Parathyroid adenoma (tissue), 2 donors: Measurements from ENCODE around the gene C1QTNF12.

Experiments
- H2AFZ ChIP-seq: fragments of 300-600 bp; sonication (generic); one replicate; pipeline ENCODE4 v1.7.0; 2017; ENCODE audit warnings: antibody characterized with exemption, mild to moderate bottlenecking
- H3K27ac ChIP-seq: fragments of 300-600 bp; sonication (generic); one replicate; pipeline ENCODE4 v1.7.0; 2017
- H3K27me3 ChIP-seq: fragments of 300-600 bp; sonication (generic); one replicate; pipeline ENCODE4 v1.7.0; 2017; ENCODE audit warnings: low read length; ENCODE audit not compliant: control insufficient read depth, insufficient read depth
- H3K36me3 ChIP-seq: fragments of 300-600 bp; sonication (generic); one replicate; pipeline ENCODE4 v1.7.0; 2017; ENCODE audit warnings: low read length; ENCODE audit not compliant: control insufficient read depth, insufficient read depth
- H3K4me1 ChIP-seq: fragments of 300-600 bp; sonication (generic); one replicate; pipeline ENCODE4 v1.7.0; 2017; ENCODE audit warnings: control low read depth
- H3K4me2 ChIP-seq: fragments of 300-600 bp; sonication (generic); one replicate; pipeline ENCODE4 v1.7.0; 2017; ENCODE audit warnings: low read length
- H3K4me3 ChIP-seq: fragments of 300-600 bp; sonication (generic); one replicate; pipeline ENCODE4 v1.7.0; 2017; ENCODE audit warnings: low read depth, low read length
- H3K79me2 ChIP-seq: fragments of 300-600 bp; sonication (generic); one replicate; pipeline ENCODE4 v1.7.0; 2017; ENCODE audit warnings: control low read depth
- H3K9ac ChIP-seq: fragments of 300-600 bp; sonication (generic); one replicate; pipeline ENCODE4 v1.7.0; 2017; ENCODE audit warnings: mild to moderate bottlenecking
- H3K9me3 ChIP-seq: fragments of 300-600 bp; sonication (generic); one replicate; pipeline ENCODE4 v1.7.0; 2017; ENCODE audit warnings: low read length; ENCODE audit not compliant: control insufficient read depth
- TF ChIP-seq, protein P1 (sequence below): fragments of 300-600 bp; sonication (generic); IDR thresholded peaks from one replicate; pipeline ENCODE4 v1.7.0; 2017; ENCODE audit warnings: antibody characterized with exemption, mild to moderate bottlenecking
- donor health status: primary hyperparathyroidism.

C1QTNF12 gene

DNA sequence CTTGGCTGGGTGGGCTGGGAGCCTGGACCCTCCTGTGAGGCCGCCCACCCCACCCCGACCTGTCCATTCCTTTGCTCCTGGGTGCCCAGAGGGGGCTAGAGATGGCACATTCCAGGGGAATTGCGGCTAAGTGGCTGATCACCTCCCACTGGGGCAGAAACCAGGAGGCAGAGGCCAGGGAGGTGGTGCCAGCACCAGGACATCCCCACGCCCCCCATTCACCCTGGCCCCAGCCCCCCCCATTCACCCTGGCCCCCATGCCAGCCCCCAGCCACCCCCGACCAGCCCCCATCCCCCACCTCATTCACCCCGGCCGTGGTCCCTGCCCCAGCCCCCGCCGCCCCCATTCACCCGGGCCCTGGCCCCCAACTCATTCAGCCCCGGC is 6.2 kb downstream of the C1QTNF12 start:
- Histone ChIP-seq H3K27ac (no peak overlapping the region), H3K9me3 (no peaks in the 10 kb centered on the region), H3K36me3 (no peaks in the 10 kb centered on the region), H3K79me2 (no peaks in the 10 kb centered on the region), H3K9ac (no peak overlapping the region), H3K27me3 (no peaks in the 10 kb centered on the region), H3K4me2 (no peak overlapping the region), H2AFZ (no peak overlapping the region), H3K4me1 (no peaks in the 10 kb centered on the region), H3K4me3 (no peak overlapping the region)
- TF ChIP-seq, protein P1, sequence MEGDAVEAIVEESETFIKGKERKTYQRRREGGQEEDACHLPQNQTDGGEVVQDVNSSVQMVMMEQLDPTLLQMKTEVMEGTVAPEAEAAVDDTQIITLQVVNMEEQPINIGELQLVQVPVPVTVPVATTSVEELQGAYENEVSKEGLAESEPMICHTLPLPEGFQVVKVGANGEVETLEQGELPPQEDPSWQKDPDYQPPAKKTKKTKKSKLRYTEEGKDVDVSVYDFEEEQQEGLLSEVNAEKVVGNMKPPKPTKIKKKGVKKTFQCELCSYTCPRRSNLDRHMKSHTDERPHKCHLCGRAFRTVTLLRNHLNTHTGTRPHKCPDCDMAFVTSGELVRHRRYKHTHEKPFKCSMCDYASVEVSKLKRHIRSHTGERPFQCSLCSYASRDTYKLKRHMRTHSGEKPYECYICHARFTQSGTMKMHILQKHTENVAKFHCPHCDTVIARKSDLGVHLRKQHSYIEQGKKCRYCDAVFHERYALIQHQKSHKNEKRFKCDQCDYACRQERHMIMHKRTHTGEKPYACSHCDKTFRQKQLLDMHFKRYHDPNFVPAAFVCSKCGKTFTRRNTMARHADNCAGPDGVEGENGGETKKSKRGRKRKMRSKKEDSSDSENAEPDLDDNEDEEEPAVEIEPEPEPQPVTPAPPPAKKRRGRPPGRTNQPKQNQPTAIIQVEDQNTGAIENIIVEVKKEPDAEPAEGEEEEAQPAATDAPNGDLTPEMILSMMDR = no peak

DNA sequence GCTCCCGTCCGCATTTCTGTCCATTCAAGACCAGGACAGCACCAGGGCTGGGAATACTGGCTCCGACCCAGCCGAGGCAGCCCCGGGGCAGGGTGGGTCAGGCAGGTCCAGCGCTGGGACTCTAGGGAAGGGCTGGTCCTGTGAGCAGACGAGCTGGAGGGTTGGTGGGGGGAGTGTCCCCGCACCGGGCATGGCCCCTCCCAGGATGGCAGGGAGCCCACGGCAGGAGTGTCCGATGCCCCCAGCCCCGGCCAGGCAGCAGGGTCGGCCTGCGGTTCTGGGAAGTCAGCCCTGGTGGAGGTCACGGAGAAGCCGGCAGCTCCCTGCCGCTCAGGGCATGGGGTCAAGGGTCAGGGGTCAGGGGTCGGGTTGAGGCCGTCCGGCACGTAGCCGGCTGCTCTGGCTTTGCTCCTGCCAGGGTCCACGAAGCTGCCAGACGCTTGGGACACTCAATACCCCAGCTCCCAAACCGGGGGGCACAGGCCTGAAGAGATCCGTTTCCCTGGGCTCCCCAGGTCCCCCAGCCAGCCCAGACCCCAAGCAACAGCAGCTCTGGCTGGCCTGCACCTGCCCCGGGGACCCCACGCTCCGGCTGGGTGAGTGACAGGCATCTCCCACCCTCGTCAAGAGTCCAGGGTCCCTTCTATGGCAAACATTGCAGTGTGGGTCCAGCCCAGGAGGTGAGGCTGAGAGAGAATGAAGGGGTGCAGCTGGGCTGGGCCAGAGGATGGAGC is 6.7 kb downstream of the C1QTNF12 start:
- Histone ChIP-seq H3K4me1 (no peaks in the 10 kb centered on the region), H3K27ac (no peak overlapping the region), H3K79me2 (no peaks in the 10 kb centered on the region), H2AFZ (no peak overlapping the region), H3K4me2 (no peak overlapping the region), H3K9me3 (no peaks in the 10 kb centered on the region), H3K36me3 (no peaks in the 10 kb centered on the region), H3K27me3 (no peaks in the 10 kb centered on the region), H3K4me3 (no peak overlapping the region), H3K9ac (no peak overlapping the region)
- TF ChIP-seq, protein P1 = no peak

DNA sequence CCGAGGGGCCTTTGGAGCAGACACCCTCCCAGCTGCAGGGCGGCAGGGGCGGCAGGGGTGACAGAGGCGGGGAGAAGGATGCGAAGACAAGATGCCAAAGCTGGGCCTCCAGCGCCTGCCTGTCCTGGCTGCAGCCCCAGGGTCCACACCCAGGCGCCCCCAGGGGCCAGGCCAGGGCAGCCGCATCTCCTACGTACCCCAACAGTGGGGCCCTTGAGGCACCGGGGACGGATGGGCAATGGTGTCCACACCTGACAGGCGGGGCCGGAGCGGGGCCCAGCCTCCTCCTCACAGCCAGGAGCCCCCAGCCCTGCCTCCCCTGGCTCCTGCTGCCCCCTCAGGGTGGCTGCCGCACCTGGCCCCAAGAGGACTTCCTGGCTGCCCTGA is 7.3 kb downstream of the C1QTNF12 start:
- no peak overlapping the region for H3K27ac ChIP-seq
- no peaks in the 10 kb centered on the region for H3K27me3 ChIP-seq
- no peak overlapping the region for H3K4me3 ChIP-seq
- H2AFZ ChIP-seq = no peak overlapping the region
- H3K4me2 ChIP-seq = no peak overlapping the region
- H3K9ac ChIP-seq = no peak overlapping the region
- H3K79me2 ChIP-seq = no peaks in the 10 kb centered on the region
- H3K4me1 ChIP-seq = no peaks in the 10 kb centered on the region
- TF ChIP-seq, protein P1 = no peak
- H3K36me3 ChIP-seq = no peaks in the 10 kb centered on the region
- H3K9me3 ChIP-seq = no peaks in the 10 kb centered on the region

DNA sequence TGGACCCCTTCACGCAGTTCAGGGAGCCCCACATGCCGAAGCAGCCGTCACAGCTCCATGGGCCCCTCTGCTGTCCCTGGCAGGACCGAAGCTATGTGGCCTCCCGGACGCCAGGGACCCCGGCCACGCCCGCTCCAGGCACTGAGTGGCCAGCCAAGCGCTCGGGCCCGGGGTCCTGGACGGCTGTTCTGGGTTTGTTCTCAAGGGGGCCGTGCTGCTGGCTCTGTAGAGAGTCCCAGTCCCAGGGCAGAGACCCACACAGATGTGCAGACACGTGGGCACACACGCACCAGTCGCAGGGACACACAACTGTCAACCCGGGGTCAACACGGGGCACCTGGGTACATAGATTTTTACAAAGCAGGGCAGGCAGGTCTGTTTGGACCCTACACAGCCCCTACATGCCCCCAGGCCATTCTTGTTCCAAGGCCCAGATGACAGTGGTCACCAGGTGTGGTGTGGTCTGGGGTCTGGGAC is 7.8 kb downstream of the C1QTNF12 start:
- no peak overlapping the region for H2AFZ ChIP-seq
- H3K4me2 ChIP-seq = no peak overlapping the region
- H3K4me3 ChIP-seq = no peak overlapping the region
- no peaks in the 10 kb centered on the region for H3K79me2 ChIP-seq
- no peaks in the 10 kb centered on the region for H3K9me3 ChIP-seq
- no peaks in the 10 kb centered on the region for H3K36me3 ChIP-seq
- no peak overlapping the region for H3K27ac ChIP-seq
- no peaks in the 10 kb centered on the region for H3K27me3 ChIP-seq
- H3K9ac ChIP-seq = no peak overlapping the region
- H3K4me1 ChIP-seq = no peaks in the 10 kb centered on the region
- TF ChIP-seq, protein P1 = no peak
